DND-41 (cell line): ENCODE data around the gene MEIS1.

Experiments
- ATAC-seq: fragments of 200-7000 bp; cut with Tn5 transposase; 3 replicates; pipeline ENCODE4 v1.9.1; 2021; ENCODE audit warnings: low read depth; ENCODE audit not compliant: insufficient read depth
- DNase-seq: peaks from one replicate; pipeline ENCODE4 v3.0.0-alpha.2; 2020
- H2AFZ ChIP-seq: 2 replicates; pipeline ENCODE4 v1.6.0; 2012; ENCODE audit warnings: low read depth, low read length
- H3K27ac ChIP-seq: 2 replicates; pipeline ENCODE4 v1.5.1; 2012; ENCODE audit warnings: low read length, inconsistent platforms
- H3K27me3 ChIP-seq: fragments of 200-600 bp; sonication (generic); 2 replicates; pipeline ENCODE4 v1.6.0; 2012; ENCODE audit warnings: low read length, mild to moderate bottlenecking, inconsistent platforms; ENCODE audit not compliant: insufficient read depth, poor library complexity
- H3K36me3 ChIP-seq: 2 replicates; pipeline ENCODE4 v1.5.1; 2012; ENCODE audit warnings: low read length, inconsistent platforms; ENCODE audit not compliant: insufficient read depth
- H3K4me1 ChIP-seq: 2 replicates; pipeline ENCODE4 v1.5.1; 2012; ENCODE audit warnings: mild to moderate bottlenecking, low read length; ENCODE audit not compliant: insufficient read depth
- H3K4me2 ChIP-seq: 2 replicates; pipeline ENCODE4 v1.6.0; 2012; ENCODE audit warnings: mild to moderate bottlenecking, moderate library complexity, low read length, inconsistent platforms; ENCODE audit not compliant: insufficient read depth
- H3K4me3 ChIP-seq, 2 experiments: fragments of 200-600 bp in 1 of 2; shearing (Covaris generic) in 1 of 2; 2 replicates each; pipeline ENCODE4 v1.5.1; 2012 to 2016; ENCODE audit warnings: inconsistent platforms in 2 of 2, low read length in 2 of 2, mild to moderate bottlenecking in 2 of 2, low read depth in 1 of 2, moderate library complexity in 1 of 2
- H3K79me2 ChIP-seq: 2 replicates; pipeline ENCODE4 v1.6.0; 2012; ENCODE audit warnings: low read length, inconsistent platforms; ENCODE audit not compliant: insufficient read depth
- H3K9ac ChIP-seq: 2 replicates; pipeline ENCODE4 v1.6.0; 2012; ENCODE audit warnings: low read depth, mild to moderate bottlenecking, inconsistent platforms, low read length, moderate library complexity
- H3K9me3 ChIP-seq: 2 replicates; pipeline ENCODE4 v1.5.1; 2012; ENCODE audit warnings: low read length, moderate library complexity, mild to moderate bottlenecking, inconsistent platforms; ENCODE audit not compliant: insufficient read depth, severe bottlenecking
- H4K20me1 ChIP-seq: 2 replicates; pipeline ENCODE4 v1.6.0; 2012; ENCODE audit warnings: low read length; ENCODE audit not compliant: insufficient read depth
- CTCF ChIP-seq: IDR thresholded peaks from 2 replicates; pipeline ENCODE4 v1.5.1; 2012; ENCODE audit warnings: borderline replicate concordance, low read length, moderate library complexity, mild to moderate bottlenecking; ENCODE audit not compliant: poor library complexity, severe bottlenecking; ENCODE audit errors: extremely low read depth
- EZH2 ChIP-seq: IDR thresholded peaks from 3 replicates; pipeline ENCODE4 v1.6.1; 2012; ENCODE audit warnings: borderline replicate concordance, low read depth, mild to moderate bottlenecking, moderate library complexity, low read length, inconsistent platforms; ENCODE audit not compliant: severe bottlenecking

Gene MEIS1

DNA sequence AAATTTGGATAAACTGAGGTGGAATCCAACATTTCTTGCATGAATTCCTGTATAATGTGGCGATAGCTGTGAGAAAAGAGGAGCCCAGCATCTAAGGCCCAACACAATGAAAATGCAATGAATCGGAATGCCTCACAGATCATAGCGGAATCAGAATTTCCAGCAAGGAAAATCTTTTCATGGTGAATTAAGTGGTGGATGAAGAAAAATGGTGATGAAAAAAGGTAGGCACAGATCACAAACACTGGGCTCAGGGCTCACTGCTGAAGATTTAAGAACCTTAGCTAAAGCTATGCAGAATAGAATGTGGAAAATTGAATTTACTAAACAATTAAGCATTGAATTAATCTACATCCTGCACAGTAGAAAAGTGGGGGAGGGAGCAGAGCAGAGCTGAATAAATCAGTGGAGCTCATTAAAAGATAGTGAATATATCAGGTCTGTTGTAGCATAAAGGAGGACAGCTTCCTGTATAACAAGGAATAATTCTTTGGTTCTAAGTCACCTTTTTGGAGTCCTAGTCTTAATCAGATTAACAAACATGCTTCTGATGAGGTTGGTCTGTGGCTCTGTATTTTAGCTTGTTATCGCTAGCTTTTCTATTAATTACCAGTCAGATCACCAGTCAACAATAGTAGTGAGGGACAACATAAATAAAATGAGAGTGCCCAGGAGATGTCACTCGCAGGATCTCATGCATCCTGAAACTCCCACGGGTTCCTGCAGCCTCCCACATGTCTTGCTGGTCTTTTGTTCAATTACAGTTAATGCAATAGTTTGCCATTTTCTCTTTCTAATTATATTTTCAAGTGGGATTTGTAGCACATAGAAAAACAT is 27.0 kb downstream of the MEIS1 start:
- no peaks in the 10 kb centered on the region for H4K20me1 ChIP-seq
- H3K27ac ChIP-seq: no peak overlapping the region
- no peak overlapping the region for H3K4me3 ChIP-seq
- ATAC-seq: no peak
- no peaks in the 10 kb centered on the region for H3K9me3 ChIP-seq
- TF ChIP-seq EZH2 (no peak), CTCF (no peak)
- H3K4me2 ChIP-seq: no peak overlapping the region
- H3K36me3 ChIP-seq: no peaks in the 10 kb centered on the region
- H2AFZ ChIP-seq: no peak overlapping the region
- no peaks in the 10 kb centered on the region for H3K79me2 ChIP-seq
- peaks cover 19% of the 10 kb centered on the region for H3K27me3 ChIP-seq
- H3K4me1 ChIP-seq: no peaks in the 10 kb centered on the region
- no peak overlapping the region for H3K9ac ChIP-seq
- DNase-seq: no peak

DNA sequence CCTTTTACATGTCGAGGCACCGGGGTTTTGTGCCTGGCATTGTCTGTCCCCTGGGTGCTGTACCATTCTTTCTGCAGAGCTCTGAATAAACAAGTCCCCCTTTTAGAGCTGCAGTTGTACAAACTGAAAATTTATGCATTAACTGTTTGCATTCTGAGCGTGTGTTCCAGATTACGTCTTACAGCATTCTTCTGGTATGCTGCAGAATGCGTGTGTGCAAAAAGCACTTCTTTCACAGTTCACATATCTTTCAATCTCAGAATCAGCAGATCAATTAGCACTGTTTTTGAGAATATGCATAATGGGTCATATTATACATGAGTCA is 27.5 kb downstream of the MEIS1 start:
- Histone ChIP-seq H3K79me2 (no peaks in the 10 kb centered on the region), H3K36me3 (no peaks in the 10 kb centered on the region), H4K20me1 (no peaks in the 10 kb centered on the region), H3K4me1 (no peaks in the 10 kb centered on the region), H3K9ac (no peak overlapping the region), H3K9me3 (no peaks in the 10 kb centered on the region), H3K4me2 (no peak overlapping the region), H2AFZ (no peak overlapping the region), H3K27ac (no peak overlapping the region), H3K27me3 (peaks cover 19% of the 10 kb centered on the region), H3K4me3 (no peak overlapping the region)
- DNase-seq (no peak), ATAC-seq (no peak)
- TF ChIP-seq EZH2 (no peak), CTCF (no peak)

DNA sequence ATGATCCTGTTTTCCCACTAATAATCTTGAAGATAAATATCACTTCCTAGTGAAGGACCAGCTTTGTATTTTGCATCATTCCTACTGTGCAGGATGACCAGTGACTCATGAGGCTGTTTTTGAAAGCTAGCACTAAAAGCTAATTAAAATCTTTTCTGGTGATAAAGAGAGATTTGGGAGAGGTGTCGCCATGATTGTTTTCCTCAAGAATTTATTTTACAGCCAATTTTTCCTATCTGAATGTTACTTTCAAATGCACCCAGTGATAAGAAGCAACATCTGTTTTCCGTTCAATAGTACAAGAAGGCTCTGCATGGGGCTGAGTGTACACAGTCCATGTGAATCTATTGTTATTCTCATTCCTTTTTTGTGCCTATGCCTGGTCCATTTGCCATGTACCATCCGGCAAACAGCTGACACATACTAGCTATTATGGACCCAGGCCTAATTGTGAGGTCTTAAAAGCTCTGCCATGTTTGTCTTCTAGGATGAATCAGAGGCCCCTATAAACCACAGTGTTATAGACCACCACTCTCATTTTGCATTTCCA is 28.4 kb downstream of the MEIS1 start:
- H3K27me3 ChIP-seq: peaks cover 19% of the 10 kb centered on the region
- H3K4me2 ChIP-seq: no peak overlapping the region
- DNase-seq (no peak), ATAC-seq (no peak)
- no peaks in the 10 kb centered on the region for H3K4me1 ChIP-seq
- H3K4me3 ChIP-seq: no peak overlapping the region
- no peak overlapping the region for H3K9ac ChIP-seq
- no peak for TF ChIP-seq CTCF
- TF ChIP-seq EZH2: no peak
- no peaks in the 10 kb centered on the region for H3K36me3 ChIP-seq
- H3K79me2 ChIP-seq: no peaks in the 10 kb centered on the region
- H2AFZ ChIP-seq: no peak overlapping the region
- H3K27ac ChIP-seq: no peak overlapping the region
- H4K20me1 ChIP-seq: no peaks in the 10 kb centered on the region
- no peaks in the 10 kb centered on the region for H3K9me3 ChIP-seq
